GM12801 (cell line): ENCODE data around the gene U2SURP.

Experiments
- CTCF ChIP-seq: IDR thresholded peaks from one replicate; pipeline ENCODE4 v1.5.1; 2011; ENCODE audit warnings: control low read depth; ENCODE audit not compliant: insufficient read length; ENCODE audit errors: extremely low read depth

U2SURP gene

GRCh38 chr3:143001369-143002082 is at the start of gene U2SURP:
TSS of gene U2SURP (plus strand) at chr3:143001570. CDS start at chr3:143001629, 59 bp downstream.
- no peak for TF ChIP-seq CTCF

- TF ChIP-seq CTCF: no peak
Measured at GRCh38 chr3:142951794-142952193, 49.6 kb upstream of the U2SURP start.

GRCh38 chr3:142952272-142953193 is 48.8 kb upstream of the U2SURP start:
- no peak for TF ChIP-seq CTCF

- TF ChIP-seq CTCF: no peak
Measured at GRCh38 chr3:142953443-142953842, 47.9 kb upstream of the U2SURP start.

GRCh38 chr3:142958707-142959106 is 42.7 kb upstream of the U2SURP start:
- TF ChIP-seq CTCF: no peak

GRCh38 chr3:142960322-142960850 is 41.0 kb upstream of the U2SURP start:
- no peak for TF ChIP-seq CTCF

- TF ChIP-seq CTCF: no peak
Measured at GRCh38 chr3:142961539-142961938, 39.8 kb upstream of the U2SURP start.
